ENCODE results near the gene TRERF1. TPM values are rescaled to one million over a fixed set of nuclear protein-coding genes. Genes with fewer than 3 reads are reported as not detected.

The TRERF1 gene
- total RNA-seq, 1 experiment from 2014 or later: 13.9 TPM

DNA sequence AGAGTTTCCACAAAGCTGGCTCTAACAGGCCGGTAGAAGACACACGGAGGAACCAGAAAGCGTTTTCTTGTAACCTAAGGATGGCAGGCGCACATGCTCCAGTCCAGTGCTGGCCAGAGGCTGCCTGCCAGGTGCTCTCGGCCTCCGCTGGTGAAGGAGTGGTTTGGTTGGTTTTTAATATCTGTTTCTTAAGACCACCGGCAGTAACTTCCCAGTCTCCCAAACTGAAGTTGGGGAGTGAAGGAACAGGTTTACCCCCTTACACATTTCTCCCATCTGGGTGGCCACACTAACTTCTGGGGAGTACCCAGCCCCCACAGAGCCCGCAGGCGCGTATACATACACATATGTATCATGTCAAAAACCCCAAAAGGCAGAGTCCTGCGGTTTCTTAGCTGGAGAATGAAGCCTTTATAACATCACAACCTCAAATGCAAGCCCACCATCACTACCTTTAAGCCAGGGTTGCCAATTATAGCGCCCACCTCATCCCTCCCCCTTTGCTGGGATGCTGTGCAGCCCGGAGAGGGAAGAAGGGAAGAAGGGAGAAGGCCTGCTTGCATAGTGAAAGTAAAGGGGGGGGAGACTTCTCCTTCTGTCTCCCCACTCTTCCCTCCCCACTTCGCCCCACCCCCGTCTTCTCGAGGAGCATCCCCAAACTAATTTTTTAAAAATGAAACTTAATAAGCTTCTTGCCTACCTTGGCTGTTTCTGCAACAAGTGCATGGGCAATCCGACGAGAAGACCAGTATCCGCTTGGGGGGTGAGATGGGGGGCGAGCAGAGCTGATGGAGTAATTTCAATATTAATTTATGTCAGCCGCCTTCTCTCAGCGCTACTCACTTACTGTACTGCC is 1.0 kb downstream of the TRERF1 start:
- peak; percentile 6 for ATAC-seq
- Histone ChIP-seq H3K9me3 (ENCODE audit: low read length) (no peaks in the 10 kb centered on the region), H3K4me3 (ENCODE audit: low read length) (peak overlapping the region; percentile 71), H3K27ac (ENCODE audit: low read length) (peak overlapping the region; percentile 72), H3K27me3 (ENCODE audit: low read length) (no peaks in the 10 kb centered on the region), H3K9ac (ENCODE audit: low read length) (peak overlapping the region; percentile 74), H3K9me2 (replicated peaks; ENCODE audit: low read length) (no peaks in the 10 kb centered on the region), H3K4me2 (ENCODE audit: low read length) (peak overlapping the region; percentile 85), H3F3A (ENCODE audit: low read length, unreplicated experiment) (no peaks in the 10 kb centered on the region), H4K20me1 (ENCODE audit: low read length) (peaks cover 12% of the 10 kb centered on the region), H3K79me2 (ENCODE audit: low read length) (peaks cover 62% of the 10 kb centered on the region), H3K36me3 (ENCODE audit: low read depth, low read length) (no peaks in the 10 kb centered on the region), H2AFZ (ENCODE audit: low read length) (peak overlapping the region; percentile 82), H3K4me1 (ENCODE audit: insufficient read depth, low read length) (peaks cover 21% of the 10 kb centered on the region)
- intact Hi-C loops (cut with micrococcal nuclease): loop anchor here (1.0 to 5.0 kb wide), 6 partner anchors 48 to 220 kb away; no protein-coding TSS in a partner anchor
- POLR2A ChIA-PET (ENCODE audit: unreplicated experiment): no interaction called here
- CTCF ChIA-PET: interaction anchor here (0.6 to 1.8 kb wide), 4 partner anchors 26 to 119 kb away, joined by 6 to 14 read pairs (median 9); no protein-coding TSS in a partner anchor
- TSS peak; percentile 41 for BruUV-seq (replicated peaks)
- no peak for TF ChIP-seq CTCF (conservative IDR thresholded peaks at IDR 0.05; ENCODE audit: low read depth, low read length)
- TF ChIP-seq EZH2 (IDR thresholded peaks at IDR 0.05; ENCODE audit: low read length, unreplicated experiment): no peak
- no peak for TF ChIP-seq EZH2phosphoT487 (IDR thresholded peaks at IDR 0.05; ENCODE audit: borderline replicate concordance, low read length)
- DNase-seq: peak; percentile 19

- H3K36me3 ChIP-seq (ENCODE audit: low read depth, low read length): no peaks in the 10 kb centered on the region
- DNase-seq (peak; percentile 22), ATAC-seq (no peak)
- H3K9ac ChIP-seq (ENCODE audit: low read length): peak overlapping the region; percentile 74
- H3K4me2 ChIP-seq (ENCODE audit: low read length): peak overlapping the region; percentile 85
- peak overlapping the region; percentile 82 for H2AFZ ChIP-seq (ENCODE audit: low read length)
- H3K9me3 ChIP-seq (ENCODE audit: low read length): no peaks in the 10 kb centered on the region
- no peak for TF ChIP-seq EZH2phosphoT487 (IDR thresholded peaks at IDR 0.05; ENCODE audit: borderline replicate concordance, low read length)
- H3K9me2 ChIP-seq (replicated peaks; ENCODE audit: low read length): no peaks in the 10 kb centered on the region
- H3F3A ChIP-seq (ENCODE audit: low read length, unreplicated experiment): no peaks in the 10 kb centered on the region
- H3K27me3 ChIP-seq (ENCODE audit: low read length): no peaks in the 10 kb centered on the region
- H3K79me2 ChIP-seq (ENCODE audit: low read length): peaks cover 69% of the 10 kb centered on the region
- ChIA-PET POLR2A (ENCODE audit: unreplicated experiment) (no interaction called here), CTCF (interaction anchor here (1.0 kb wide), 1 partner anchor 98 kb away, joined by 4 read pairs; no protein-coding TSS in a partner anchor)
- BruUV-seq (replicated peaks): no TSS peak
- H4K20me1 ChIP-seq (ENCODE audit: low read length): peaks cover 12% of the 10 kb centered on the region
- H3K27ac ChIP-seq (ENCODE audit: low read length): peak overlapping the region; percentile 44
- H3K4me1 ChIP-seq (ENCODE audit: insufficient read depth, low read length): peaks cover 21% of the 10 kb centered on the region
- H3K4me3 ChIP-seq (ENCODE audit: low read length): peak overlapping the region; percentile 71
- intact Hi-C loops (cut with micrococcal nuclease): loop anchor here (1.0 to 5.0 kb wide), 4 partner anchors 48 to 219 kb away; no protein-coding TSS in a partner anchor
Observed at GRCh38 chr6:42449917-42450476, 1.7 kb downstream of the TRERF1 start.

GRCh38 chr6:42448927-42449659 is 2.6 kb downstream of the TRERF1 start:
- Histone ChIP-seq H4K20me1 (ENCODE audit: low read length) (peaks cover 12% of the 10 kb centered on the region), H3K9ac (ENCODE audit: low read length) (peak overlapping the region; percentile 74), H3K4me1 (ENCODE audit: insufficient read depth, low read length) (peaks cover 21% of the 10 kb centered on the region), H3K79me2 (ENCODE audit: low read length) (peaks cover 78% of the 10 kb centered on the region), H3K4me2 (ENCODE audit: low read length) (peak overlapping the region; percentile 85), H3K27me3 (ENCODE audit: low read length) (no peaks in the 10 kb centered on the region), H3F3A (ENCODE audit: low read length, unreplicated experiment) (no peaks in the 10 kb centered on the region), H2AFZ (ENCODE audit: low read length) (no peak overlapping the region), H3K9me2 (replicated peaks; ENCODE audit: low read length) (no peaks in the 10 kb centered on the region), H3K27ac (ENCODE audit: low read length) (peak overlapping the region; percentile 44), H3K36me3 (ENCODE audit: low read depth, low read length) (no peaks in the 10 kb centered on the region), H3K4me3 (ENCODE audit: low read length) (peak overlapping the region; percentile 71), H3K9me3 (ENCODE audit: low read length) (no peaks in the 10 kb centered on the region)
- no peak for ATAC-seq
- ChIA-PET CTCF (interaction anchor here (1.0 kb wide), 2 partner anchors 99 to 235 kb away, joined by 3 to 4 read pairs; no protein-coding TSS in a partner anchor), POLR2A (ENCODE audit: unreplicated experiment) (interaction anchor here (0.7 kb wide), 1 partner anchor 153 kb away, joined by 4 read pairs; no protein-coding TSS in a partner anchor)
- BruUV-seq (replicated peaks): no TSS peak
- intact Hi-C loops (cut with micrococcal nuclease): no loop called here
- TF ChIP-seq EZH2phosphoT487 (IDR thresholded peaks at IDR 0.05; ENCODE audit: borderline replicate concordance, low read length) (no peak), CTCF (conservative IDR thresholded peaks at IDR 0.05; ENCODE audit: low read depth, low read length) (no peak), EZH2 (IDR thresholded peaks at IDR 0.05; ENCODE audit: low read length, unreplicated experiment) (no peak)
- peak; percentile 74 for DNase-seq
